HG03460 (cell line): ENCODE data around the gene L3MBTL4.
"Not testable (repeated sequence)": the region's sequence is repeated elsewhere in the genome, so short reads cannot be mapped to it uniquely, and the experiment has no call there.

Source experiments
- ATAC-seq: cut with Tn5 transposase; IDR thresholded peaks from one replicate; pipeline ENCODE4 v1.9.1; 2021; ENCODE audit not compliant: unreplicated experiment

L3MBTL4 gene

GRCh38 chr18:6055711-6056110 is 359.0 kb downstream of the L3MBTL4 start:
- no peak for ATAC-seq

- ATAC-seq: no peak
Measured at GRCh38 chr18:6054256-6054842, 360.4 kb downstream of the L3MBTL4 start.

GRCh38 chr18:6052449-6052913 is 362.2 kb downstream of the L3MBTL4 start:
- no peak for ATAC-seq

- ATAC-seq: not testable (repeated sequence)
Measured at GRCh38 chr18:6047596-6047995, 367.1 kb downstream of the L3MBTL4 start.

GRCh38 chr18:6044773-6045172 is 369.9 kb downstream of the L3MBTL4 start:
- ATAC-seq: no peak

- no peak for ATAC-seq
Measured at GRCh38 chr18:6044319-6044718, 370.4 kb downstream of the L3MBTL4 start.

GRCh38 chr18:6039055-6039454 is 375.7 kb downstream of the L3MBTL4 start:
- no peak for ATAC-seq

GRCh38 chr18:6031442-6031841 is 383.3 kb downstream of the L3MBTL4 start:
- ATAC-seq: no peak

GRCh38 chr18:6031002-6031401 is 383.7 kb downstream of the L3MBTL4 start:
- ATAC-seq: no peak

GRCh38 chr18:6024745-6025248 is 389.9 kb downstream of the L3MBTL4 start:
- no peak for ATAC-seq

GRCh38 chr18:6023551-6023950 is 391.2 kb downstream of the L3MBTL4 start:
- no peak for ATAC-seq

- ATAC-seq: no peak
Measured at GRCh38 chr18:6022845-6023244, 391.9 kb downstream of the L3MBTL4 start.

- ATAC-seq: no peak
Measured at GRCh38 chr18:6022074-6022444, 392.7 kb downstream of the L3MBTL4 start.

GRCh38 chr18:6021306-6022073 is 393.2 kb downstream of the L3MBTL4 start:
- ATAC-seq: no peak

GRCh38 chr18:6018671-6019070 is 396.0 kb downstream of the L3MBTL4 start:
- ATAC-seq: no peak

- no peak for ATAC-seq
Measured at GRCh38 chr18:6017171-6017570, 397.5 kb downstream of the L3MBTL4 start.

- no peak for ATAC-seq
Measured at GRCh38 chr18:6015364-6015763, 399.3 kb downstream of the L3MBTL4 start.

GRCh38 chr18:6013171-6013810 is 401.4 kb downstream of the L3MBTL4 start:
- no peak for ATAC-seq

GRCh38 chr18:6010921-6011320 is 403.8 kb downstream of the L3MBTL4 start:
- ATAC-seq: no peak

GRCh38 chr18:6010284-6010683 is 404.4 kb downstream of the L3MBTL4 start:
- no peak for ATAC-seq

GRCh38 chr18:6009756-6010155 is 405.0 kb downstream of the L3MBTL4 start:
- no peak for ATAC-seq

- ATAC-seq: peak; percentile 99
Measured at GRCh38 chr18:6004683-6005082, 410.0 kb downstream of the L3MBTL4 start.
